ENCODE measurements around the gene TMEM253.

DNA sequence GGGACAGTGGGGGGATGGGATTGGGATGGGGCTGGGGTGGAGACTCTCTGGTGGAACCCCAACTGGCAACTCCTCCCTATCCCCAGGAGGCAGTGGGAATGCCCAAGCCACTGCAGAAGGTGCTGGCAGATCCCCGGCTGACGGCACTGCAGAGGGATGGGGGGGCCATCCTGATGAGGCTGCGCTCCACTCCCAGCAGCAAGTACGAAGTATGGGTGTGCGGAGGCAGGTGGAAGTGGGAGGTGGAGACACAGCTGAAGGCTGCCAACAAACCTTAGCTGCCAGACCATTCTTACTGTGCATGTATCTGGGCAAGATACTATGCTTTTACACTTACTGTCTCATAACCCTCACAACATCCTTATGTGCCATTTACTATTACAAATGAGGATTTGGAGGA is 22.6 kb upstream of the TMEM253 start:
- TF ChIP-seq NFRKB (IDR thresholded peaks at IDR 0.05) (no peak), ARNT (IDR thresholded peaks at IDR 0.05) (no peak), ZNF384 (IDR thresholded peaks at IDR 0.05) (no peak), FOXK2 (IDR thresholded peaks at IDR 0.05) (no peak), BHLHE40 (IDR thresholded peaks at IDR 0.05; ENCODE audit: borderline replicate concordance) (no peak), SUZ12 (IDR thresholded peaks at IDR 0.05) (no peak), FOXM1 (IDR thresholded peaks at IDR 0.05; ENCODE audit: borderline replicate concordance) (no peak), SP1 (IDR thresholded peaks at IDR 0.05) (no peak), TARDBP (IDR thresholded peaks at IDR 0.05) (no peak), ELF4 (IDR thresholded peaks at IDR 0.05) (no peak), FOXA1 (IDR thresholded peaks at IDR 0.05) (no peak)

All from HEK293T (cell line).